A204.1 (cell line): ENCODE measurements around the gene ZCWPW2.

ENCODE experiments used
- FAIRE-seq: peaks from 2 replicates; lab custom pipeline; 2012; peaks lifted over from hg19 to GRCh38; lab: Jason Lieb, UNC

Gene ZCWPW2

DNA sequence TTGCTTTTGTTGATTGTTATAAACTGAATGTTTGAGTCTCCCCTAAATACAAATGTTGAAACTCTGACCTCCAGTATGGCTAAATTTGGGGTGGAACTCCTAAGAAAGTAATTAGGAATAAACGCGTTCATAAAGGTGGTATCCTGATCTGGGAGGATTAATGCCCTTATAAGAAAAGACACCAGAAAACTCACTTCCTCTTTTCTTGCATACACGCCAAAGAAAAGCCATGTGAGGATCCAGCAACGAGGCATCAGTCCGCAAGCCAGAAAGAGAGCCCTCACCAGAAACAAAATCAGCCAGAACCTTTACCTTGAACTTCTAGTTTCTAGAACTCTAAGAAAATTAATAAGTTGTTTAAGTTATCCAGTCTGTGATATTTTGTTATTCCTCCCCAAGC lies 37.5 kb downstream of the ZCWPW2 start:
- FAIRE-seq: no peak

- no peak for FAIRE-seq
Measured at GRCh38 chr3:28388978-28389377, 40.5 kb downstream of the ZCWPW2 start.

GRCh38 chr3:28399206-28399605 lies 50.7 kb downstream of the ZCWPW2 start:
- no peak for FAIRE-seq

DNA sequence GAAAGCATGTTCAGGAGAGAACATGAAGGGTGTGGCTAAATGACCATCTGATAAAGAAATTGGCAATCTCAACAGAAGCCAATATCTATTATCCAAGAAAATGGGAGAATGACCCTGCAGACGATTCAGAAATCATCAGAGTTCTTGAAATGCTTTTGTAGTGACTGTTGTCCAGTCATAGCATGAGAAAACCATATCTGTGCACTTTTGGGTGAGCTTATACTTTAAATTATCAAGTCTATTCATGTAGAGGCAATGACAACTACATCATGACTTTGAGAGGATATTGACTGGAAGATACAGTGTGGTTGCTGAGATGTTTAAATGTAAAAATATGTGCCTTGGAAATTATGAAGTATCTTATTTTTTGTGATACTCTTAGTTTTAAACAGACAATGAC lies 57.7 kb downstream of the ZCWPW2 start:
- no peak for FAIRE-seq

DNA sequence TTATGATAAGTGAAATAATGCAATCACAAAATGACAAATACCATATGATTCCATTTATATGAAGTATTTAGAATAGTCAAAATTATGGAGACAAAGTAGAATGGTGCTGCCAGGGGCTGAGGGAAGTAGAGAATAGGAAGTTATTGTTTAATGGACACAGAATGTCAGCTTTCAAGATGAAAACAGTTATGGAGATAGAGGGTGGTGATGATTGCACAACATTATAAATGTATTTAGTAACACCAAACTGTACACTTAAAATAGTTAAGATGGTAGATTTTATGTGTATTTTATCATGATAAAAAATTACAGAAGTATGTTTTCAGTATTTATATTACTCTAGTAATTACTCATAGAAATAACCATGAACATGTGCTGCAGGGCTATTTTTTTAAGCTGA lies 100.9 kb downstream of the ZCWPW2 start:
- FAIRE-seq: no peak

DNA sequence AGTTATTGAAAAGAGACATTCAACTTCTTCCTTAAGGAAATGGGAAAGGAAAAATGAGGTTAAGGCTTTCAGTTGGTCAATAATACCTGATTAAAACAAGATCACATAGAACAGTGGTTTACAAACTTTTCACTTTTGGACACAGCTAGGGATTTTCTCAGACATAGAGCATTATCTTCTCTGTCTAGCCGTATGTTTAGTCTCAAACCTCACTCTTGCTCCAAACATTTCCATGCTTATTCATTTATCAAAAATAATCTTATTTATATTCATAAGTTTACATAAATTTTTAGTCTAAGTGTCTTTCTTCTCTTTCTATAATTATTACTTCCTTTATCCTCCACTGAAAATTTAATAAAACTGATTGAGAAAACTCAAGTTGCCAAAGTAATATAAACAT lies 114.3 kb downstream of the ZCWPW2 start:
- no peak for FAIRE-seq

DNA sequence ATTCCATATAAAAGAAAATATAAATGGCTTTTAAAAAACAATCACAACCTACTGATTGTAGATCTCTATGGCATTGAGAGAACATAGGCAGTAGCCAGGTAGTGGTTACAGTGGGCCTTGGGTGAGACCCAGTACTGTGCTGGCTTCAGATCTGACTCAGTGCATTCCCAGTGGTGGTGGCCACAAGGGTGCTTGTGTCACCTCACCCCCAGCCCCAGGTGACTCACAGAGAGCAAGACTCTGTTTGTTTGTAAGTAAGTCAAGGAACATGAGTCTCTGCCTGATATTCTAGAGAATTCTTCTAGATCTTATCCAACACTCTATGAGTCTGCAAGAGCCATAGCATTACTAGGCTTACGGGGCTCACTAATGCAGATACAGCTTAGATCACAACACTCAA lies 118.9 kb downstream of the ZCWPW2 start:
- FAIRE-seq: no peak

- FAIRE-seq: peak; percentile 95
Measured at GRCh38 chr3:28476194-28476593, 127.7 kb downstream of the ZCWPW2 start.

DNA sequence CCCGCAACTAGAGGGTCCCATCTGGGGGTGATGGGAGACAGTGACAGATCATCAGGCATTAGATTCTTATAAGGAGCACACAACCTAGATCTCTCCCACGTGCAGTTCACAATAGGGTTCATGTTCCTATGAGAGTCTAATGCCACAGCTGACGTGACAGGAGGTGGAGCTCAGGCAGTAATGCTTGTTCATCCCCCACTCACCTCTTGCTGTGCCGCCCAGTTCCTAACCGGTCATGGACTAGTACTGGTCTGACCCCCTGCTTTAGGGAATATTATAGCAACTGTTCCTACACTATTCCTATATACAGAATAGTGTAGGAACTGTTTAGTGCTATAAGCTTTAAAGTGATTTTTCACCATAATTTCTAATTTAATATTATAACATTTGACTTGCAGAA lies 128.2 kb downstream of the ZCWPW2 start:
- FAIRE-seq: no peak

DNA sequence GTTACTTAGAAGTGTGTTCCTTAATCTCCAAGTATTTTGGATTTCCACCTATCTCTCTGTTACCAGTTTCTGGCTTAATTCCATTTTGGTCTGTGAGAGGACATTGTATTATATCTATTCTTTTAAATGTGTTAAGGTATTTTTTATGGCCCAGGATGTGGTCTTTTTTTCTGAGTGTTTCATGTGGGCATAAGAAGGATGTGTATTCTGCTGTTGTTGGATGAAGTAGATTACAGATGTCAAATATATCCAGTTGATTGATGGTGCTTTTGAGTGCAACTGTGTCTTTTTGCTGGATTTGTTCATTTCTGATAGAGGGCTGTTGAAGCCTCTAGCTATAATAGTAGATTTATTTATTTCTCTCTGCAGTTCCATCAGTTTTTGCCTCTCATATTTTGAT lies 136.6 kb downstream of the ZCWPW2 start:
- FAIRE-seq: no peak

- FAIRE-seq: no peak
Measured at GRCh38 chr3:28495301-28495700, 146.8 kb downstream of the ZCWPW2 start.

DNA sequence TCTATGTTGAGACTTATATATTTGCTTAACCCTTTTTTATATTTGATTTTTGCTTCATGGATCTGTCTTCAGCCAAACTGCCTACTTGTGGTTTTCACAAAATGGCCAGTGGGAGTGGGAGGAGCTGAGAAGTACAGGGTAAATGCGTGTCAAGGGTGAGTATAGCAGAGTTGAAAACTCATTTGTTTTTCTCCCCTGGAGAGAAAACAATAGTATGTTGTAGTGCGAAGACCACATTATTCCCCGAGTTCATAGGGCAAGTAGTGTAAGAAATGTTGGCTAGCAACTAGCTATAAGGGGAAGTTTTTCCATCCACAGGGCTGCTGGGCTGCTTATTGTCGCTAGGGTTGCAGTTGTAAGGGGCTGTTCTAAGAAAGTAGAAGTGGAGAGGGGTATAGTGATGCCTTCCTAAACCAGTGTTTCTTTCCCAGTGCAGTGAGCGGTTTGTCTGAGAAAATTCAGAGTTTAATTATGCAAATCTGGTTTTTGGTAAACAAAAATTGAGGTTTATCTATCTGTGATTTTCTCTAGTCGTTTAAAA lies 153.9 kb downstream of the ZCWPW2 start:
- FAIRE-seq: no peak

GRCh38 chr3:28504976-28505375 lies 156.5 kb downstream of the ZCWPW2 start:
- FAIRE-seq: no peak

GRCh38 chr3:28521663-28522062 lies 173.1 kb downstream of the ZCWPW2 start:
- no peak for FAIRE-seq

DNA sequence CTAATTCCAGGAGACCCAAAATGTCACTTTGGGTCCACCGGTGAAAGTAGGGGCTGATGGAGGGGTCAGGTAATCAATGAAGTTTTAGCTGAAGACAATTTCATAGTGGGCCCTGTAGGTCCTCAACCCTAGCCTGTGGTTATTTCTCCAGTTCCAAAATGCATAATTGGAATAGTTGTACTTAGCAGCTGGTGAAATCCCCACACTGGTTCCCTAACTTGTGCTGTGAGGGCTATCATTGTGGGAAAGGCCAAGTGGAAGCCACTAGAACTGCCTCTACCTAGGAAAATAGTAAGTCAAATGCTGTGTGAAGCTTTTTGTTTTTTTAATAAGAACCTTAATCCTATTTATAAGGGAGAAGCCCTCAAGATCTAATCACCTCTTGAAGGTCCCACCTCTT lies 193.8 kb downstream of the ZCWPW2 start:
- FAIRE-seq: no peak

DNA sequence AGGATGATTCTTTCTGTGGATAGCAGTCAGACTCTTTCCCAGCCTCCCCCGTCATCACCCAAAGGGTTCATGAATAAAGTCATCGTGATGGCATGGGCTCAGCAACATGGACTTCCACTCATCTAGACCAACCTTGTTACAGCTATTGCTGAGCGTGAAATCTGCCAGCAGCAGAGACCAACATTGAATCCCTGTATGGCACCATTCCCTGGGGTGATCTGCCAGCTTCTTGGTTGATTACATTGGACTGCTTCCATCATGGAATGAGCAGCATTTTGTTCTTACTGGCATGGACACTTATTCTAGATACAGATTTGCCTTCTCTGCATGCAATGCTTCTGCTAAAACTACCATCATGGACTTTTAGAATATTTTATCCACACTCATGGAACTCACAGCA lies 195.7 kb downstream of the ZCWPW2 start:
- FAIRE-seq: no peak

GRCh38 chr3:28544831-28545230 lies 196.3 kb downstream of the ZCWPW2 start:
- FAIRE-seq: no peak

- no peak for FAIRE-seq
Measured at GRCh38 chr3:28547677-28548076, 199.2 kb downstream of the ZCWPW2 start.

- FAIRE-seq: no peak
Measured at GRCh38 chr3:28553175-28553574, 204.7 kb downstream of the ZCWPW2 start.

DNA sequence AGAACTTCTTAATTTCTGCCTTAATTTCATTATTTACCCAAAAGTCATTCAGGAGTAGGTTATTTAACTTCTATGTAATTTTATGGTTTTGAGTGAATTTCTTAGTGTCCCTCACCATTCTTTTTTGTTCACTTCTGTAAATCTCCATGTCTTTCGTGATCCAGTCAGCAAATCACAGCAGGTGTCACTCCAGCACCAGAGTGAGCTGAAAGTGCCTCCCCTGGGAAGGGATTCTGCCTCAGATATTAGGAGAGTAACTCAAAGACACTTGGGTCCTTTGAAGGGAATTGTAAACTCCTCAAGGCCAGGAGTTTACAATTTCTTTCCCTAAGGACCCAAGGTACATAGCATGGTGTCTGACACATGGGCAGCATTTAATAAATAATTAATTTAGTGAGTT lies 207.7 kb downstream of the ZCWPW2 start:
- no peak for FAIRE-seq

GRCh38 chr3:28564211-28564610 lies 215.7 kb downstream of the ZCWPW2 start:
- no peak for FAIRE-seq

DNA sequence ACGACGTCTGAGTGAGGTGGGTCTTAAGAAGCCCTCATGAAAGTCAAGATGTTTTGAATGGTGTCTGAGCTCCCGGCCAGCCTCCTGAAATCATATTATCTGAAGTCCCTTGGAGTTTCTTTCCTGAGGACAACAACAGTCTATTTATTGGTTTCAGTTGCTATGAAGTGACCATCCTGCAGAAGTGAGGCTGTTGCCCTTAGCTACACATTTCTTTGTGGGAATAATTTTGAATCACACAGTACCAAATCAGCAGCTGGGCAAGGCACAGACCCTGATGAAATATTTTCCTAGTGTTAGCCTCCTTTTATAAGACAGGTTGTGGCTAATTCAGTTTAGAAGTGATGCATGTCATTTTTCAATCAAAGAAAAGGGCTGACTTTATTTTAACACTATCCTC lies 220.8 kb downstream of the ZCWPW2 start:
- no peak for FAIRE-seq

DNA sequence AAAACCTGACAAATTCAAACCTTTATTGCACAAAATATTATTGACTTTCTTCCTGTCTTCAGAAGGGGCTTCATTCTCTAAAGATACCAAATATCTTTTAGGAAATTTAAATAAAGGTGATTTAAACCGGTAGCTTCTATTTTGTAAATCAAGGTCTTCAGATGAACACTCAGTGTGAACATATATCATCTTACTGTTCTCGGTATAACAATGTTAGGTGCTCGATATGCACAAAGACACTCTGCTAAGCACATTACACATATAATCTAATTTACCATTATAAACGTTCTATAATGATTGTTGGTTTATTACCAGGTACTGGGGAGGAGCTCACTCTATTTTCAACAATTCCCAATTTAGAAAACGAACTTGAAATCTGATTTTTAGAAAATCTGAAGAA lies 225.5 kb downstream of the ZCWPW2 start:
- no peak for FAIRE-seq

GRCh38 chr3:28575100-28575745 lies 226.7 kb downstream of the ZCWPW2 start:
- no peak for FAIRE-seq
